Measurements from ENCODE around the gene OLR1. TPM values are rescaled to one million over a fixed set of nuclear protein-coding genes. Genes with fewer than 3 reads are reported as not detected.
"Not testable (repeated sequence)": the region's sequence is repeated elsewhere in the genome, so short reads cannot be mapped to it uniquely, and the experiment has no call there.

OLR1 gene
- total RNA-seq, 2 experiments from 2014 or later = not detected

DNA sequence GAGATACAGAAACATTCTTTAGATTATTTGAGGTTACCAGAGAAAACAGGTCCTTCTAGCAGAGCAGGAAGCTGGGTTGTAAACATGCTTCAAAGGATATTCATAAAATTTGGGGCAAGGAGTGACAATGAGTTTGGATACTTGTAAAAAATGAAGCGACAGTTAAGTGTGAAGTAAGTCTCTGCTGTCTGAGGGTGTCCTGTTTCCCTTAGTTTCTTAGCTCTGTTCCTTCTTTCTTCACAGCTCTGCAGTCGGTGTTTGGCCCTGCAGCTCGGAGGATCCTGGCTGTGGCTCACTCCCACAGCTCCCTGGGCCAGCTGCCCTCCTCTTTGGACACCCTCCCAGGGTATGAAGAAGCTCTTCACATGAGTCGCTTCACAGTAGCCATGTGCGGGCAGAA, 17.7 kb upstream of the OLR1 start:
- ChIA-PET POLR2A (interaction anchor here (0.6 to 1.6 kb wide), 13 partner anchors 13 to 535 kb away, joined by 3 to 13 read pairs (median 4); partner anchors contain the start of gene GABARAPL1), CTCF (ENCODE audit: unreplicated experiment) (interaction anchor here (0.6 to 1.3 kb wide), 2 partner anchors 12 to 35 kb away, joined by 5 to 6 read pairs; no protein-coding TSS in a partner anchor)
- BruUV-seq (replicated peaks) = no TSS peak
- intact Hi-C loops (cut with micrococcal nuclease; ENCODE audit: unreplicated experiment) = loop anchor here (1.0 kb wide), 1 partner anchor 36 kb away; no protein-coding TSS in a partner anchor
- H2AFZ ChIP-seq (ENCODE audit: low read length) = no peak overlapping the region; the same call in 1 of the 2 replicates
- DNase-seq (ENCODE audit: low spot score) = no peak
- no peak for TF ChIP-seq EZH2phosphoT487 (IDR thresholded peaks at IDR 0.05; ENCODE audit: borderline replicate concordance, low read depth, low read length)
- TF ChIP-seq, protein P1, sequence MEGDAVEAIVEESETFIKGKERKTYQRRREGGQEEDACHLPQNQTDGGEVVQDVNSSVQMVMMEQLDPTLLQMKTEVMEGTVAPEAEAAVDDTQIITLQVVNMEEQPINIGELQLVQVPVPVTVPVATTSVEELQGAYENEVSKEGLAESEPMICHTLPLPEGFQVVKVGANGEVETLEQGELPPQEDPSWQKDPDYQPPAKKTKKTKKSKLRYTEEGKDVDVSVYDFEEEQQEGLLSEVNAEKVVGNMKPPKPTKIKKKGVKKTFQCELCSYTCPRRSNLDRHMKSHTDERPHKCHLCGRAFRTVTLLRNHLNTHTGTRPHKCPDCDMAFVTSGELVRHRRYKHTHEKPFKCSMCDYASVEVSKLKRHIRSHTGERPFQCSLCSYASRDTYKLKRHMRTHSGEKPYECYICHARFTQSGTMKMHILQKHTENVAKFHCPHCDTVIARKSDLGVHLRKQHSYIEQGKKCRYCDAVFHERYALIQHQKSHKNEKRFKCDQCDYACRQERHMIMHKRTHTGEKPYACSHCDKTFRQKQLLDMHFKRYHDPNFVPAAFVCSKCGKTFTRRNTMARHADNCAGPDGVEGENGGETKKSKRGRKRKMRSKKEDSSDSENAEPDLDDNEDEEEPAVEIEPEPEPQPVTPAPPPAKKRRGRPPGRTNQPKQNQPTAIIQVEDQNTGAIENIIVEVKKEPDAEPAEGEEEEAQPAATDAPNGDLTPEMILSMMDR (conservative IDR thresholded peaks at IDR 0.05; ENCODE audit: low read length) = no peak
- H3K4me3 ChIP-seq (ENCODE audit: low read depth, low read length, poor library complexity, severe bottlenecking) = no peak overlapping the region
- no peaks in the 10 kb centered on the region for H3K9me3 ChIP-seq (ENCODE audit: low read length)
- H3K36me3 ChIP-seq (ENCODE audit: insufficient read depth, low read length) = no peaks in the 10 kb centered on the region
- no peaks in the 10 kb centered on the region for H4K20me1 ChIP-seq (ENCODE audit: insufficient read depth, low read length)
- H3K4me1 ChIP-seq (ENCODE audit: insufficient read depth, low read length, poor library complexity, severe bottlenecking) = peaks cover 31% of the 10 kb centered on the region
- H3K9me2 ChIP-seq (ENCODE audit: insufficient read depth, low read length) = no peaks in the 10 kb centered on the region
- H3K79me2 ChIP-seq (ENCODE audit: insufficient read depth, low read depth, low read length) = no peaks in the 10 kb centered on the region
- no peak overlapping the region for H3K27ac ChIP-seq (ENCODE audit: low read depth, low read length, poor library complexity, severe bottlenecking)
- no peak overlapping the region for H3K4me2 ChIP-seq (ENCODE audit: low read length)

DNA sequence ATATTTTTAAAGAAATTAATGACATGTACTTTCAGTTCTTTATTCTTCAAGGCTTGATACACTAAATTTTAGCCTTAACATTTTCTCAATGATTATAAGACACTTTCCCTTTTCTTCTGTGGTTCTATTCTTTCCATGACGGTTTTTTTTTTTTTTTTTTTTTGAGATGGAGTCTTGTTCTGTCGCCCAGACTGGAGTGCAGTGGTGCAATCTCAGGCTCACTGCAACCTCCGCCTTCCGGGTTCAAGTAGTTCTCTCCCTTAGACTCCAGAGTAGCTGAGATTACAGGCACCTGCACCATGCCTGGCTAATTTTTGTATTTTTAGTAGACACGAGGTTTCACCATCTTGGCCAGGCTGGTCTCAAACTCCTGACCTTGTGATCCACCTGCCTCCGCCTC, 15.0 kb upstream of the OLR1 start:
- H4K20me1 ChIP-seq (ENCODE audit: insufficient read depth, low read length); H3K9me2 ChIP-seq (ENCODE audit: insufficient read depth, low read length); DNase-seq (ENCODE audit: low spot score); H3K27ac ChIP-seq (ENCODE audit: low read depth, low read length, poor library complexity, severe bottlenecking); H3K9me3 ChIP-seq (ENCODE audit: low read length); H3K79me2 ChIP-seq (ENCODE audit: insufficient read depth, low read depth, low read length); H3K4me2 ChIP-seq (ENCODE audit: low read length); BruUV-seq (replicated peaks); H3K36me3 ChIP-seq (ENCODE audit: insufficient read depth, low read length); CTCF ChIA-PET (ENCODE audit: unreplicated experiment); H3K4me3 ChIP-seq (ENCODE audit: low read depth, low read length, poor library complexity, severe bottlenecking); H2AFZ ChIP-seq (ENCODE audit: low read length): not testable (repeated sequence)
- POLR2A ChIA-PET = interaction anchor here (1.6 to 1.9 kb wide), 2 partner anchors 9 to 24 kb away, joined by 3 to 8 read pairs; no protein-coding TSS in a partner anchor
- peaks cover 28% of the 10 kb centered on the region for H3K4me1 ChIP-seq (ENCODE audit: insufficient read depth, low read length, poor library complexity, severe bottlenecking)
- intact Hi-C loops (cut with micrococcal nuclease; ENCODE audit: unreplicated experiment) = loop anchor here (1.0 kb wide), 1 partner anchor 153 kb away; no protein-coding TSS in a partner anchor

DNA sequence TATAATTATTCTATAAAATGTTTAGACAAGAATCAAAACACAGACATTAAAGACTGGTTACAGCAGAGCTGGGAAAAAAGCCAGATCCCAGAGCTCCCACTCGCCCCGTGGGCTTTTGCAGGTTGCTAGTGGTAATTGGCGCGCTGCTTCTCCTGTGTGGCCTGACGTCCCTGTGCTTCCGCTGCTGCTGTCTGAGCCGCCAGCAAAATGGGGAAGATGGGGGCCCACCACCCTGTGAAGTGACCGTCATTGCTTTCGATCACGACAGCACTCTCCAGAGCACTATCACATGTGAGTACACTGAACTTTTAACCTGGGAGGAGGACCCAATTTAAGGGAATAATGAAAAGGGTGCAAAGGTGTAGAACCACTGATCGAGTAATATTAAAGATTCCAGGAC, 14.4 kb upstream of the OLR1 start:
- TF ChIP-seq, protein P1 (conservative IDR thresholded peaks at IDR 0.05; ENCODE audit: low read length) = no peak
- no peak for TF ChIP-seq EZH2phosphoT487 (IDR thresholded peaks at IDR 0.05; ENCODE audit: borderline replicate concordance, low read depth, low read length)
- ChIA-PET CTCF (ENCODE audit: unreplicated experiment) (no interaction called here), POLR2A (interaction anchor here (1.9 kb wide), 1 partner anchor 10 kb away, joined by 8 read pairs; no protein-coding TSS in a partner anchor)
- Histone ChIP-seq H4K20me1 (ENCODE audit: insufficient read depth, low read length) (no peaks in the 10 kb centered on the region), H3K27ac (ENCODE audit: low read depth, low read length, poor library complexity, severe bottlenecking) (no peak overlapping the region), H3K4me1 (ENCODE audit: insufficient read depth, low read length, poor library complexity, severe bottlenecking) (peaks cover 24% of the 10 kb centered on the region), H3K4me2 (ENCODE audit: low read length) (no peak overlapping the region), H3K4me3 (ENCODE audit: low read depth, low read length, poor library complexity, severe bottlenecking) (no peak overlapping the region), H3K36me3 (ENCODE audit: insufficient read depth, low read length) (no peaks in the 10 kb centered on the region), H3K79me2 (ENCODE audit: insufficient read depth, low read depth, low read length) (no peaks in the 10 kb centered on the region), H3K9me2 (ENCODE audit: insufficient read depth, low read length) (no peaks in the 10 kb centered on the region), H3K9me3 (ENCODE audit: low read length) (no peaks in the 10 kb centered on the region), H2AFZ (ENCODE audit: low read length) (peak overlapping the region; percentile 46; the same call in 1 of the 2 replicates)
- no peak for DNase-seq (ENCODE audit: low spot score)
- intact Hi-C loops (cut with micrococcal nuclease; ENCODE audit: unreplicated experiment) = no loop called here
- no TSS peak for BruUV-seq (replicated peaks)
